Measurements from ENCODE around the gene SMIM29. TPM values are rescaled to one million over a fixed set of nuclear protein-coding genes. Genes with fewer than 3 reads are reported as not detected.
"Not testable (repeated sequence)": the region's sequence is repeated elsewhere in the genome, so short reads cannot be mapped to it uniquely, and the experiment has no call there.

The SMIM29 gene
- polyA plus RNA-seq (2014; cell fraction: cytosol; rRNA removed), result 33.7 and 40.1 TPM in 2 replicates
- polyA plus RNA-seq (2014; cell fraction: nucleus; rRNA removed), result 24.7 and 25.4 TPM in 2 replicates

- peak; percentile 92 for DNase-seq (ENCODE audit: low spot score)
These were observed at the start of gene SMIM29 for GRCh38 chr6:34248727-34249468. Gene SMIM29, minus strand, starts transcription at chr6:34249006. Its CDS starts 1,215 bp downstream, at chr6:34247791.

GRCh38 chr6:34295721-34296120, 46.9 kb upstream of the SMIM29 start:
- no peak for DNase-seq (ENCODE audit: low spot score)

- DNase-seq (ENCODE audit: low spot score), result no peak
These were observed 44.1 kb upstream of the SMIM29 start for GRCh38 chr6:34292954-34293353.

GRCh38 chr6:34289137-34289536, 40.3 kb upstream of the SMIM29 start:
- DNase-seq (ENCODE audit: low spot score), result no peak

- no peak for DNase-seq (ENCODE audit: low spot score)
These were observed 39.8 kb upstream of the SMIM29 start for GRCh38 chr6:34288581-34288980.

GRCh38 chr6:34285448-34286164, 36.8 kb upstream of the SMIM29 start:
- DNase-seq (ENCODE audit: low spot score), result no peak

- no peak for DNase-seq (ENCODE audit: low spot score)
These were observed 36.0 kb upstream of the SMIM29 start for GRCh38 chr6:34284563-34285447.

- DNase-seq (ENCODE audit: low spot score), result no peak
These were observed 33.0 kb upstream of the SMIM29 start for GRCh38 chr6:34281702-34282334.

- DNase-seq (ENCODE audit: low spot score), result no peak
These were observed 31.4 kb upstream of the SMIM29 start for GRCh38 chr6:34280216-34280615.

GRCh38 chr6:34278833-34279232, 30.0 kb upstream of the SMIM29 start:
- no peak for DNase-seq (ENCODE audit: low spot score)

- no peak for DNase-seq (ENCODE audit: low spot score)
These were observed 28.9 kb upstream of the SMIM29 start for GRCh38 chr6:34277763-34278112.

- no peak for DNase-seq (ENCODE audit: low spot score)
These were observed 28.3 kb upstream of the SMIM29 start for GRCh38 chr6:34276881-34277762.

- DNase-seq (ENCODE audit: low spot score), result no peak
These were observed 27.4 kb upstream of the SMIM29 start for GRCh38 chr6:34276191-34276590.

- DNase-seq (ENCODE audit: low spot score), result no peak
These were observed 26.5 kb upstream of the SMIM29 start for GRCh38 chr6:34275128-34275804.

GRCh38 chr6:34274129-34274528, 25.3 kb upstream of the SMIM29 start:
- DNase-seq (ENCODE audit: low spot score), result no peak

GRCh38 chr6:34273242-34273805, 24.5 kb upstream of the SMIM29 start:
- no peak for DNase-seq (ENCODE audit: low spot score)

- DNase-seq (ENCODE audit: low spot score), result no peak
These were observed 23.5 kb upstream of the SMIM29 start for GRCh38 chr6:34272013-34272926.

- DNase-seq (ENCODE audit: low spot score), result not testable (repeated sequence)
These were observed 21.0 kb upstream of the SMIM29 start for GRCh38 chr6:34269658-34270341.
